LNCAP (cell line): Measurements from ENCODE around the gene PPM1L.

Source experiments
- CTCF ChIP-seq: fragments of 450-650 bp; IDR thresholded peaks from 2 replicates; pipeline ENCODE4 v1.5.1; 2017; ENCODE audit warnings: mild to moderate bottlenecking

Gene PPM1L

DNA sequence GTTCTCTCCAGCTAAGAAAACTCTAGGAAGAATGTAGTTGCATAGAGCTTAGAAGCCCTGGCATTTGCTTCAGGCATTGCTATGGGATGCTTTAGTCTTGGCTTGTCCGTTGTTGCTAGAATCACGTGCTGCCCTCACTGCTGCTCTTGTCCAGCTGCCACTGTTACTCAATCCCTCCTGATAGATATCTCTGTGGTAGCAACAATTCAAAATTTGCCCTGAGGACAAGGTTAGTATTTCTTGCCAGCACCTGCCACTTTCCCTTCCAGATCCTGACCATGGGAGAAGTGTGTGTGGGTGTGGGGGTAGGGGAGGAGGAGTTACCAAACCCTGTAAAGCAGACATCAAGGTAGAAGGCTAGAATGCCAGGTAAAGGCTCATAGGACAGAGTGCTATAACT lies 113.8 kb downstream of the PPM1L start:
- TF ChIP-seq CTCF: no peak

GRCh38 chr3:160870327-160870726 lies 114.3 kb downstream of the PPM1L start:
- no peak for TF ChIP-seq CTCF

GRCh38 chr3:160874736-160875135 lies 118.7 kb downstream of the PPM1L start:
- TF ChIP-seq CTCF: no peak

GRCh38 chr3:160876643-160877042 lies 120.6 kb downstream of the PPM1L start:
- no peak for TF ChIP-seq CTCF

- TF ChIP-seq CTCF: no peak
These were observed 123.8 kb downstream of the PPM1L start for GRCh38 chr3:160879859-160880258.

GRCh38 chr3:160883373-160883772 lies 127.3 kb downstream of the PPM1L start:
- TF ChIP-seq CTCF: no peak

- TF ChIP-seq CTCF: no peak
These were observed 129.8 kb downstream of the PPM1L start for GRCh38 chr3:160885791-160886286.

DNA sequence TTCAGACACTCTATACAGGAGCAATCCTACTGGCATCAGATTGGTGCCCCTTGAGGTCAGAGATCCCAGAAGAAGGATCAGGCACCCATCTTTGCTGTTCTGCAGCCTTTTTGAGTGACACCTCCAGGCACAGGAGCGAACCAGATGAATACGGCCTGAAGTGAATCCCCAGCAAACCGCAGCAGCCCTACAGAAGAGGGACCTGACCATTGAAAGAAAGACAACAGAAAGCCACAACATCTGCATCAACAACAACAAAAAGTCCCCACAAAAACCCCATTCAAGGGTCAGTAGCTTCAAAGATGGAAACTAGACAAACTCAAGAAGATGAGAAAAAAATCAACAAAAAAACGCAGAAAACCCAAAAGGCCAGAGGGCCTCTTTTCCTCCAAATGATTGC lies 130.4 kb downstream of the PPM1L start:
- no peak for TF ChIP-seq CTCF
